BE2C (cell line): ENCODE measurements around the gene ZNF777.
"Not testable (repeated sequence)": the region's sequence is repeated elsewhere in the genome, so short reads cannot be mapped to it uniquely, and the experiment has no call there.

Source experiments
- DNase-seq: peaks from one replicate; pipeline ENCODE4 v3.0.0-alpha.2; 2020
- H3K27me3 ChIP-seq: fragments of 250-450 bp; sonication (Bioruptor Pico); 2 replicates; pipeline ENCODE4 v1.5.1; 2020; ENCODE audit warnings: mild to moderate bottlenecking
- H3K36me3 ChIP-seq: fragments of 250-450 bp; sonication (Bioruptor Pico); 2 replicates; pipeline ENCODE4 v1.5.1; 2020; ENCODE audit warnings: mild to moderate bottlenecking
- H3K4me1 ChIP-seq: fragments of 250-450 bp; sonication (Bioruptor Pico); 2 replicates; pipeline ENCODE4 v1.5.1; 2020
- H3K4me3 ChIP-seq: 2 replicates; pipeline ENCODE4 v1.5.1; 2011; ENCODE audit warnings: low read depth, low read length
- H3K9me3 ChIP-seq: fragments of 250-450 bp; sonication (Bioruptor Pico); 2 replicates; pipeline ENCODE4 v1.5.1; 2020
- CTCF ChIP-seq: IDR thresholded peaks from 2 replicates; pipeline ENCODE4 v1.5.1; 2012; ENCODE audit warnings: mild to moderate bottlenecking, low read depth, low read length

ZNF777 gene

GRCh38 chr7:149404825-149405224 is 56.0 kb downstream of the ZNF777 start:
- Histone ChIP-seq H3K36me3 (no peaks in the 10 kb centered on the region), H3K4me3 (no peak overlapping the region), H3K27me3 (peaks cover 30% of the 10 kb centered on the region), H3K4me1 (no peaks in the 10 kb centered on the region), H3K9me3 (no peaks in the 10 kb centered on the region)
- no peak for DNase-seq
- TF ChIP-seq CTCF: no peak

GRCh38 chr7:149404396-149404795 is 56.5 kb downstream of the ZNF777 start:
- no peak for TF ChIP-seq CTCF

GRCh38 chr7:149398195-149398820 is 62.6 kb downstream of the ZNF777 start:
- no peaks in the 10 kb centered on the region for H3K36me3 ChIP-seq
- no peak for TF ChIP-seq CTCF
- peaks cover 37% of the 10 kb centered on the region for H3K27me3 ChIP-seq
- no peak overlapping the region for H3K4me3 ChIP-seq
- no peak for DNase-seq
- no peaks in the 10 kb centered on the region for H3K4me1 ChIP-seq
- no peaks in the 10 kb centered on the region for H3K9me3 ChIP-seq

More at GRCh38 chr7:149404396-149404795, 56.5 kb downstream of the ZNF777 start:
- H3K36me3 ChIP-seq: no peaks in the 10 kb centered on the region
- no peak for DNase-seq
- no peaks in the 10 kb centered on the region for H3K4me1 ChIP-seq
- no peak overlapping the region for H3K4me3 ChIP-seq
- peaks cover 30% of the 10 kb centered on the region for H3K27me3 ChIP-seq
- H3K9me3 ChIP-seq: no peaks in the 10 kb centered on the region

- H3K36me3 ChIP-seq: no peaks in the 10 kb centered on the region
- TF ChIP-seq CTCF: no peak
- peaks cover 31% of the 10 kb centered on the region for H3K27me3 ChIP-seq
- H3K9me3 ChIP-seq: no peaks in the 10 kb centered on the region
- no peaks in the 10 kb centered on the region for H3K4me1 ChIP-seq
- H3K4me3 ChIP-seq: no peak overlapping the region
- no peak for DNase-seq
Observed at GRCh38 chr7:149397470-149398043, 63.3 kb downstream of the ZNF777 start.

GRCh38 chr7:149388550-149389335 is 72.1 kb downstream of the ZNF777 start:
- H3K36me3 ChIP-seq, DNase-seq: not testable (repeated sequence)

GRCh38 chr7:149386514-149386913 is 74.3 kb downstream of the ZNF777 start:
- H3K4me3 ChIP-seq, DNase-seq, H3K4me1 ChIP-seq, H3K36me3 ChIP-seq, H3K9me3 ChIP-seq: not testable (repeated sequence)
- peaks cover 11% of the 10 kb centered on the region for H3K27me3 ChIP-seq

More at GRCh38 chr7:149388550-149389335, 72.1 kb downstream of the ZNF777 start:
- H3K9me3 ChIP-seq, H3K4me1 ChIP-seq, H3K4me3 ChIP-seq: not testable (repeated sequence)
- peaks cover 11% of the 10 kb centered on the region for H3K27me3 ChIP-seq
